HG02642 (cell line): ENCODE data around the gene FRMD4A.

Experiments
- ATAC-seq: cut with Tn5 transposase; IDR thresholded peaks from one replicate; pipeline ENCODE4 v1.9.1; 2021; ENCODE audit warnings: mild to moderate bottlenecking; ENCODE audit not compliant: unreplicated experiment, poor library complexity

FRMD4A gene

DNA sequence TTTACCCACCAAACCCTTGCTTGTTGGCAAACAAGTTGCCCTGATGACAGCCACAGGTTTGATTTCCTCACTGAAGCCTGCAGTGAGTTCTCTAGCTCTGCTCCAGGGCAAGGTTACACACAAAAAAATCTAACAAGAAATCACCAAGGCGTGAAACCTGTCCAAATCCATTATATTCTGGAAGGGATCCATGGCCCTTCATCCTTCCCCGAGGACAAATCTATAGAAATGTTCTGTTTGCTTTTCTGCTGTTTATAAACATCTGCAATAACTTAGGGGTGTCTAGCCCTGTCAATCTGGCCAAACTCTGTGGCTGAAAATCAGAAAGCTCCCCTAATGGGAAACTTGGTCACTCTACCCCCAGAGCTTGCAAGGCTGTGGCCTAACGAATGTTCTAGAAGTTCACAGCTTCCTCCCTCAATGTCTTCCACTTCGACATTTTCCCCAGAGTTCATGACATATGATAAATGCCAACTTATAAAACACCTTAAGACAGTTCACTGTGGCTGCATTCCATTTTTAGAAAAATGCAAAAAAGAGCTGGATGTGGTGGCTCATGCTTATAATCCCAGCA is 579.4 kb downstream of the FRMD4A start:
- ATAC-seq = no peak

GRCh38 chr10:13750299-13751190 is 580.2 kb downstream of the FRMD4A start:
- ATAC-seq = no peak

- ATAC-seq = no peak
Observed at GRCh38 chr10:13745271-13745670, 585.5 kb downstream of the FRMD4A start.

DNA sequence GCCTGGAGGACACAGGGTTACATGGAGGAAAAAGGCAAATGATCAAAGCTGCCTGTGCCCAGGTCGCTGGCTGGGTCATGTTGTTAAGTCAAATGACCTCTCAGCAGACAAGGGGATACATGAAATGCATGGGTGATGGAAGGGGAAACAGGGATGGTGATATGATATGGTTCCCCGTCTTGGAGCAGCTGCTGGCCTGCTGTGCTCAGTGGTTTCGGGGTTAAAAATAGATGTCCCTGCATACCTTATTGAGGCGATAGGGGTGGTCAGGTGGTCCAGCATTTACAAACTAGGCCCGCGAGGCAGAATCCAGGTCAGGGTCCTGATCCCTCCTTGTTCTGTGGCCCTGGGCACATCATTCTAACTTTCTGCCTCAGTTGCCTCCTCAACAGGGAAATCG is 586.8 kb downstream of the FRMD4A start:
- ATAC-seq = no peak

GRCh38 chr10:13743101-13743693 is 587.5 kb downstream of the FRMD4A start:
- ATAC-seq = peak; percentile 63

GRCh38 chr10:13741438-13741837 is 589.3 kb downstream of the FRMD4A start:
- no peak for ATAC-seq

DNA sequence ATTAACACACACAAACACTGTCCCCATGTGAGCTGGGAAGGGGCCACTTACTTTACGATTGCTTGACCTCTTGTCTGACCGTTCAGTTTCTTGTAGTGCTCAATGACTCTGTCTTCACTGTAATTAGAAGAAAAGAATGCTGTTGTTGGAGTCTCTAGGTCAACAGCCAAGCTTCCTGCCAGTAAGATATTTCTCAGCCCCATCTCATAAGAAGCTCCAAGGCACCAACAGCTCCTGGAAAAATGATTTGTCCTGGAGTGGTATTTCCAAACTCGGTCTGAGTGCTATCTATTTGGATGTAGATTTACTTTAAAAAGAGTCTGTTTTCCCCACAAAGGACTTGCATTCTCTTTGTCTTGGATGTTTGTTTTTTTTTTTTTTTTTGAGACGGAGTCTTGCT is 590.3 kb downstream of the FRMD4A start:
- ATAC-seq = no peak

GRCh38 chr10:13739183-13739582 is 591.5 kb downstream of the FRMD4A start:
- no peak for ATAC-seq

DNA sequence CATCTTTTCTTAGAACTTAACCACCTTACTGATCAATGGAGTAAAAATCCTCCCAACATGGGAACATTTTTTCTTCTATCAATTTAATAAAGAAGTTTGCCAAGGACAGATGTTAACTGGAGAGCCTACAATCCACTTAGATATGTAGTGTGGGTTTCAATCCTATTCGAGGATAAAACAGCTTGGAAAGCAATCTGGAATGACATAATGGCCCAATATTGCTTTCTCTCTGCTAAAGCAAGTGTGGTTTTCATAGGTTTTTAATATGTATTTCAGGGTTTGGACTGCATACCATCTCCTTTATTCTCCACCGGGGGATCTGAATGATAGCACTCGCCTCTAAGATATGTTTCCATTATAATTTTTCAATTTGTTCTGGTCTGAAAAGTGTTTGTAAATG is 594.2 kb downstream of the FRMD4A start:
- no peak for ATAC-seq

DNA sequence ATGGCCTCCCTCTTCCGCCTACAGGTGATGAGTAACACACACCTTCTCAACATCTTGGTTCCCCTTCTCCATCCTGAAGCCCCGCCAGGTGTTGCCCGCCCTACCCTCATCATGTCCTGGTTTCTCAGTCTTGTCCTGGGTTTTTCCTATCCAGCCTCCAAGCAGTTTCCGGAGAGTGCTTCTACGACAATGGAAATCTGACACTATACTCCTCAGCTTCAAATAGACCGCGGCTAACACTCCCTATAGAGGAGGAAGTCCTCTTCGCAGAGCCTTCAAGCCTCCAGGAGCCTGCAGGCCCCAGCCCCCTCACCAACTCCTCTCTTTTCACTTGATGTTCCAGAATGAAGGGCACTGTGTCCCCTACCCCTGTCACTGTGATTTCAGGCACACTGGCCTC is 596.6 kb downstream of the FRMD4A start:
- ATAC-seq = no peak

DNA sequence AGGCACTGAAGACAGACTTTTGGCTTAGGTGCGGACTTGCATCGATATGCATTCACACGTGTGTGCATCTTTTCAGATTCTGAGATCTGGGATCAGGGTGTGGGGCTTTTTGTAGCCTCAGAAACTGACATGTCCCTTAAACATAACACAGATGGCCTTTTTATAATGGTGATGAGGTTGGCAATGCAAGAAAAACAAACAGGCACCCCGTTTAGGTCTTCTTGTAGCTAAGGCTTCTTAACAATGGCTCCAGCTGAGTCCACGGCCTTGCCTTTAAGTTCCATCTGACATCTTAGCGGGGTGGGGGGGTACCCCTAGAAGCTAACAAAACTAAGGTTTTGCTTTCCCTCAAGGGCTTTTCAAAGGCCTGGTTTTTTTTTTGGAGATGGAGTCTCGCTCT is 597.7 kb downstream of the FRMD4A start:
- ATAC-seq = no peak

- ATAC-seq = no peak
Observed at GRCh38 chr10:13732465-13732881, 598.3 kb downstream of the FRMD4A start.

DNA sequence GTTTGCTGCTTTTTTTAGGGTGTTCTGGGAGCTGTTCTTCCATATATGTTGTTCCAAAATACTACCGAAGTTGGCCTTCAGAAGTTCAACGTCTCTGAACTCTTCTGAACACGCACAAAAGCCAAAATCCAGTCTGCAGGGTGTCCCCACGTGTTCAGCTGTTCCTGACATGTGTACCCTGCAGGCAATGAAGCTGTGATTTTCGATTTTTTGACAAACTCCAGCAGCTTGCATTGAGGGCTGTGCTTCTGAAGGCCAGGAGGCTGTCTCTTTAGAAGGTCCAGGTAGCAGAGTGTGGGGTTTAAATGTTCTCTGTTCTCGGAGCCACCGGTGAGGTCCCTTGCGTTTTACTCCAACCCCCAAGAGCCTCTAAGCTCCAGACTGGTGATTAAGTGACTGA is 598.9 kb downstream of the FRMD4A start:
- ATAC-seq = no peak

DNA sequence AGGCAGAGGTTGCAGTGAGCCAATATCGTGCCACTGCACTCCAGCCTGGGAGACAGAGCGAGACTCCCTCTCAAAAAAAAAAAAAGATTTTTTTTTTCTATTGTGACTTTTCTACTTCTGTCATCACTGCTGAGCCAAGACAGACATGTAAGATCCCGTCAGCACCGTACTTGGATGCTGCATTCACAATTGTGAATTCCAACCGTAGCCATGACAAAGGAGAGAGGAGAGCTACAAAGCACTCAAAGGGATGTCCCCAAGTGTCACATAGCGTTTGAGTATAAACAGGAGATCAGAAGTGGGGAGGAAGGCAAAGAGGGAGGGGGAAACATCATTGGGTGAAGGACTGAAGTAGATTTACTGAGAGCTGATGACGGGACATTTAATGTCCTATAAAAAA is 599.8 kb downstream of the FRMD4A start:
- no peak for ATAC-seq

DNA sequence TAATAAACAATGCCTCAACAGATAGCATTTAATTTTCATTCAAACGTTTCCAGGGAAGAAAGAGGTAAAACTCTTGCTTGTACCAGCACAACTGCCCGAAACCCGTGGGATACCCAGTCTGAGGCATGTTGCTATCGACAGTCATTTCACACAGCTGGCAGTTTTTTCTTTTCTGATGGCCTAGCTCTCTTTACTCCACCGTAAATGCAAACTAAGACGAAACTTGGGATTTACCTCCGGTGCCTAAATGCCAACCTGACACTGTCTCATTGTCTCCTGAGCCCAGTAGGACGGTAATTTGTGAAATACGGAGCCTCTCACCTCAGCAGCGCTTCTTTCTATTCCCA is 600.4 kb downstream of the FRMD4A start:
- no peak for ATAC-seq

- ATAC-seq = no peak
Observed at GRCh38 chr10:13729586-13730305, 601.0 kb downstream of the FRMD4A start.

DNA sequence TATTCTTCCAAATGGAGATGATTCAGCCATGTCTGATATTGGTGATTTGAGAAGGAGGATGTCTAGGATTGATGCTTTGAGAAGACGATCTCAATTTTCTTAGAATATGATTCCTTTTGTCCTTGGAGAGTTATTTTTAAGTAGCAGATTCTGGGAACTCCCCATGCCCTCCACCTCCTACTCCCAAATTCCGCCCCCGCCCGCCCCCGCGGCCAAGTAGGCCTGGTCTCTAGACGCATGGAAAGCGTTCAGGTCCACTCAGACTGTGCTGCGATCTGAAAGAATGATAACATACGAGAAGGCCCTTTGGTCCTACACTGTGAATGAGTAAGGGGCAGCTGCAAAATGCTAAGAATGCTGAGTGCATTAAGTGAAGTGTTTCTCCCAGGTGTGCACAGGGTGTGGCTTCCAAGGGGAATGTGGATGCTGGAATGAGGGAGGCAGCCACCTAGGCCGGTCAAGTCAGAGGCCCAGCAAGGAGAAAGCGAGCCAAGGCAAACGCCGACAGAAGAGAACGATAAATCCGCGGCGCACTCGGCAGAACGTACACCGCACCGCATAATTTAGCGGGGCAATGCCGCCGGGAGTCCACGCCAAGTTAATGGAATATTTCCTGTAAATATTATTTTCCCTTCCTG is 601.7 kb downstream of the FRMD4A start:
- ATAC-seq = no peak

- no peak for ATAC-seq
Observed at GRCh38 chr10:13725594-13725993, 605.1 kb downstream of the FRMD4A start.

DNA sequence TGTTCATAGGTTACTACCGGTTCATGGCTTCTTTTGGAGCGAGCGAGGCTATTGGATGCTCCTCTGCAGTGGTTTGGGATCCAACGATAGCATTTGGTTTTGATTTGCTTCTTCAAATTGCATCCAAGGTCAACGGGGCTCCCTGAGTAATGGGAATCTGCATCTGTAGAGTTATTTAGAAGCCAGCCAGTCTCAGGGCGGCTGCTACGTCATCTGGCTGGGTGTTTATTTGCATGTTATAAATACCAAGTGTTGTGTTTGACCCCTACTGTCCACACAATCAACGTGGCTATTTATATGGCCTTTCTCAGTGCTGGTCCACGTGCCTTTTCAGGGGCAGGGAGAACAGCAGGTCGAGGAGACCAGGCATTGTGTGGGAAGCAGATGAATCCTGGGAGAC is 606.2 kb downstream of the FRMD4A start:
- no peak for ATAC-seq
